HAP-1 (cell line): ENCODE measurements around the gene MFSD6.
A peak's percentile ranks its signal among the peaks of the same experiment; 100 is the strongest.

Experiments
- DNase-seq, 2 experiments: peaks; one replicate each; pipeline ENCODE4 v3.0.0-alpha.2; 2016 to 2020; ENCODE audit warnings: low spot score in 2 of 2
- H3K27me3 ChIP-seq: fragments of 250-450 bp; sonication (Bioruptor Pico); 2 replicates; pipeline ENCODE4 v1.5.1; 2020; ENCODE audit warnings: low read depth, mild to moderate bottlenecking, moderate library complexity
- H3K36me3 ChIP-seq: fragments of 250-450 bp; sonication (Bioruptor Pico); replicated peaks from 2 replicates; pipeline ENCODE4 v1.5.1; 2020; ENCODE audit warnings: mild to moderate bottlenecking
- H3K4me1 ChIP-seq: fragments of 250-450 bp; sonication (Bioruptor Pico); 2 replicates; pipeline ENCODE4 v1.5.1; 2020; ENCODE audit warnings: mild to moderate bottlenecking
- H3K4me3 ChIP-seq: fragments of 250-450 bp; sonication (Bioruptor Pico); 2 replicates; pipeline ENCODE4 v1.5.1; 2020; ENCODE audit warnings: mild to moderate bottlenecking, moderate library complexity
- H3K9me3 ChIP-seq: fragments of 250-450 bp; sonication (Bioruptor Pico); 2 replicates; pipeline ENCODE4 v1.5.1; 2020; ENCODE audit warnings: mild to moderate bottlenecking, moderate library complexity
- in situ Hi-C: fragments of 300-500 bp; cut with MboI; formaldehyde crosslinking; loops from 3 replicates; pipeline ENCODE4 v1.14.3; 2020; ENCODE audit warnings: low sequenced_read_pairs, inconsistent platforms, mixed read lengths

Gene MFSD6

DNA sequence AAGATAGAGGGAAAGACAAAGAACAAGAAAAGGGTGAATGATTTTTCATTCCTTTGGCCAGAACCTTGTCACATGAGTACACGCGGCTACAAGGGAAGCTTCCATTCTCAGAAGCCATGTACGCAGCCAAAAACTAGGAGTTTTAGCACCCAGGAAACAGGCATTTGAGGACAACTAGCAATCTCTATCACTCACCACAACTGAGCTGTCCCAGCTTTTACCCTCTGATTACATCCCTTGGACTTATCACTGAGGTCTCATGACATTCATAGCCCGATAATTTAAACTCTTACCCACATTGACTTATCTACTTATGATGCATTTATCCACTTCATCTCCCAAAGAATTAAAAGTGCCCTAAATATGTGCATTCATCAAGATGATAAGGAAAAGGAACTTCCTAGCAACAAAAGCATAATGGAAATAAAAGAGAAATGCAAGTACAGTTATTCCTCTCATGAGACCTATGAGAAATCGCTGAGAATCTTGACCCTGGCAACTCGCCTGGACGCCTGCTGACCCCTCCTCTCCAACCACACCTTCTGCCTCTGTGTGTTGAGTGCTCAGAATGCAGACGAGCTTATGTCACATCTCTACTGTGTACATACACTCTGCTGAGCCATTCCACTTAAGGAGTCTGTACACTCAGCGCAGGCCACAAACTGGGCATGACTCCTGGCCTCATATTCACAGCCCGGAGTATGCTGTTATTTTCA, 28.7 kb upstream of the MFSD6 start:
- H3K36me3 ChIP-seq: no peaks in the 10 kb centered on the region
- in situ Hi-C loops: loop anchor here (10.0 kb wide), 1 partner anchor 295 kb away; no protein-coding TSS in a partner anchor

DNA sequence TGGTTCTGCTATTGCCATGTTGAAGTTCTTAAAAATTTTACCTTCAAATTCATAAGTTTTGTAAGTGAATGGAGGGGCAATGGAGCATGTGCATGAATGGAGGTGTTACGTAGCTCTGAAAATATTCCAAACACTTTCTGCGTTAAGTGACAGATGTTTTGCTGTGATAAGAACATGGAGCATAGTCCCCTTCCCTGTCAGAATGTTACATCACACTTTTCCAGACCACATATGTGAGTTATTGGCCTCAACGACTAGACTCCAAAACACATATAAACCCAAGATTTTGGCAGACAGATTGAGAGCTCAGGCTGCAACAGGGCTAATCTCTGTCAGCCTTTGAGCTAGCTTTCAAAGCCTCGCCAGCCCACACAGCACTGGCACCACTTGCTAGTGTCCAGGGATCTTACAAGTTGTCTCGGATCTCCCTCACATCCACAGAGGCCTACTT, 27.2 kb upstream of the MFSD6 start:
- DNase-seq: no peak
- no peaks in the 10 kb centered on the region for H3K9me3 ChIP-seq
- H3K36me3 ChIP-seq: no peaks in the 10 kb centered on the region
- in situ Hi-C loops: no loop called here
- H3K4me3 ChIP-seq: no peak overlapping the region
- no peaks in the 10 kb centered on the region for H3K4me1 ChIP-seq
- no peaks in the 10 kb centered on the region for H3K27me3 ChIP-seq

More for the DNA sequence above, 28.7 kb upstream of the MFSD6 start:
- H3K4me1 ChIP-seq: no peaks in the 10 kb centered on the region
- H3K27me3 ChIP-seq: no peaks in the 10 kb centered on the region
- DNase-seq: no peak
- no peak overlapping the region for H3K4me3 ChIP-seq
- no peaks in the 10 kb centered on the region for H3K9me3 ChIP-seq

DNA sequence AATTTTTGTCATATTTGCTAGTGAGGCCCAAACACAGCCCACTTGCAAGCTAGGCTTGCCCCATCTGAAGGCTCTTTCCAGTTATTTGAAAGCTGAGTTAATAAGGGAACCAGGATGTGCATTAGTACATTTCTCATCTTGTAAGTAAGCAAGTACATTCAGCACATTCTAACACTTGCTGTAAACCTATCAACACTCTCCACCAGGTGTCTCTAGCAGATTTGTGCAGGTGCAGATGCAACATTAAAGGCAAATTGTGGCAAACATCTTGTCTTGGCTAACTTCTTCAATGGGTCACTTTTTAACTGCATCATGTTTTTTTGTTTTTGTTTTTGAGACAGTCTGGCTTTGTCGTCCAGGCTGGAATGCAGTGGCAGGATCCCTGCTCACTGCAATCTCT, 25.3 kb upstream of the MFSD6 start:
- Histone ChIP-seq H3K4me3 (no peak overlapping the region), H3K27me3 (no peaks in the 10 kb centered on the region), H3K36me3 (no peaks in the 10 kb centered on the region), H3K4me1 (no peaks in the 10 kb centered on the region), H3K9me3 (no peaks in the 10 kb centered on the region)
- DNase-seq: peak; percentile 11 to 21
- in situ Hi-C loops: no loop called here

DNA sequence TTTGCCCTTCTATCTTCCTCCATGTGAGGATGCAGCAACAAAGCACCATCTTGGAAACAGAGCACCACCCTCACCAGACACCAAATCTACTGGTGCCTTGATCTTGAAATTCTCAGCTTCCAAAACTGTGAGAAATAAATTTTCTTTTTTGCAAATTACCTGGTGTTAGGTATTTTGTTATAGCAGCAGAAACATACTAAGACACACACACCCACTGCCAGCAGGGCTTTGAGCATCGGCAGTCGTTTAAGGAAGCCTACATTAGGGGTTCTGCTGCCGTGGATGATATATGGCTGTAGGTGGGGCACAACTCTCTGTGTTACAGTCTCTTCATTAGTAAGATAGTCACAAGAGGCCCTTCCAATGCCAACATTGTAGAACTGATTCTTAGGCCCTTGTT, 20.7 kb upstream of the MFSD6 start:
- in situ Hi-C loops: no loop called here
- Histone ChIP-seq H3K36me3 (no peaks in the 10 kb centered on the region), H3K27me3 (peaks cover 13% of the 10 kb centered on the region), H3K4me1 (no peaks in the 10 kb centered on the region), H3K9me3 (no peaks in the 10 kb centered on the region), H3K4me3 (no peak overlapping the region)
- no peak for DNase-seq

DNA sequence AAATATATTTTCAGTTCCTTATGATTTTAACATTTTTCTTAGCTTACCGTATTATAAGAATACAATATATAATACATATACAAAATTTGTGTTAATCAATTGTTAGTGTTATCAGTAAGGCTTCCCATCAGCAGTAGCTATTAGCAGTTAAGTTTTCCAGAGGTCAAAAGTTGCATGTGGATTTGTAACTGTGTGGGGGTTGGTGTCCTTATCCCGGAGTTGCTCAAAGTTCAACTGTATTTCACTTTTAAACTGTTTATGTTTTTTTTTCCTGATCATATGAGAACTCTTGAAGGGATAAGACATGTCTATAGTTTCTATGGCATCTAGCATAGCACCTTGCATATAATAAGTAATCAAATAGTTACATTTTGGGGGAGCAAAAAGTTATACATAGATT, 11.9 kb upstream of the MFSD6 start:
- Histone ChIP-seq H3K36me3 (no peaks in the 10 kb centered on the region), H3K4me3 (no peak overlapping the region), H3K9me3 (no peaks in the 10 kb centered on the region), H3K27me3 (peaks cover 13% of the 10 kb centered on the region), H3K4me1 (no peaks in the 10 kb centered on the region)
- no peak for DNase-seq
- in situ Hi-C loops: no loop called here

DNA sequence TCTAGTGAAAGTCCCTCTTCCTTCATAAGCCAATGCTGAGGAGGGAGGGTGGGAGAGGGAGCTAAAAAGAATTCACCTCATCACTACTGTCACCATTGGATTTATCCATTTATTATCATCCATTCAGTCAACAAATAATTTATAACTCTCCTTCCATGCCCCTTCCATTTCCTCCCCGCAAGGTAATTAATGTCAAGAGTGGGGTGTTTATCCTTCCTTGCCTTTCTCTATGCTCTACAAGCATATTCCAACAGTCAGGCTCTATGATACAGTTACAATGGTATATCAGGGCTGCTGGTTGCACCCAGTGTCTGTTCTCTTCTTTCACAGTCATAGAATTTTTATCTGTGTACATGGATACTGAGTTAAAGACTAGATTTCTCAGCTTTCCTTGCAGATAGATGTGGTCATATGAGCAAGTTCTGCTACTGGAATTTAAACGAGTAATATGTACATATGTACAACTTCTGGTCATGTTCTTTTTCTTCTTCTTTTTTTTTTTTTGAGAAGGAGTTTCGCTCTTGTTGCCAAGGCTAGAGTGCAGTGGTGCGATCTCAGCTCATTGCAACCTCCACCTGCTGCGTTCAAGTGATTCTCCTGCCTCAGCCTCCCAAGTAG, 5.1 kb upstream of the MFSD6 start:
- Histone ChIP-seq H3K4me3 (no peak overlapping the region), H3K27me3 (no peaks in the 10 kb centered on the region), H3K9me3 (no peaks in the 10 kb centered on the region), H3K4me1 (peaks cover 4% of the 10 kb centered on the region), H3K36me3 (no peaks in the 10 kb centered on the region)
- no peak for DNase-seq
- in situ Hi-C loops: no loop called here

DNA sequence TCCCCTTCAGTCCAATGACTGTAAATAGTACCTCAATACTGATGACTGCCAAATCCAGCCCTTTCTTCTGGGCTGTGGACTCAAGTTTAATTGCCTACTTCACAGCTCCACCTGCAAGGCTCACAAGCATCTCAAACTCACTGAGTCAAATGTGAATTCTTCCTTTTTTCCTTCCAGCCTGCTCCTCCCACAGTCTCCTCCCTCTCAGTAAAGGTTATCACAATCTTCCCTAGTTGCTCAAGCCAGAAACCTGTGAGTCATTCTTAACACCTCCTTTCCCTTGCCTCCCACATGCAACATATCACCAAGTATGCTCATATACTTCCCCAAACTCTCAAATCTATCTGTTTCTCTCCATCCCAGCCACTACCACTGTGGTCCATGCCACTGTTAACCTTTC, 3.7 kb upstream of the MFSD6 start:
- H3K9me3 ChIP-seq: no peaks in the 10 kb centered on the region
- H3K4me3 ChIP-seq: no peak overlapping the region
- DNase-seq: no peak
- H3K36me3 ChIP-seq: no peaks in the 10 kb centered on the region
- in situ Hi-C loops: no loop called here
- no peaks in the 10 kb centered on the region for H3K27me3 ChIP-seq
- peaks cover 10% of the 10 kb centered on the region for H3K4me1 ChIP-seq

DNA sequence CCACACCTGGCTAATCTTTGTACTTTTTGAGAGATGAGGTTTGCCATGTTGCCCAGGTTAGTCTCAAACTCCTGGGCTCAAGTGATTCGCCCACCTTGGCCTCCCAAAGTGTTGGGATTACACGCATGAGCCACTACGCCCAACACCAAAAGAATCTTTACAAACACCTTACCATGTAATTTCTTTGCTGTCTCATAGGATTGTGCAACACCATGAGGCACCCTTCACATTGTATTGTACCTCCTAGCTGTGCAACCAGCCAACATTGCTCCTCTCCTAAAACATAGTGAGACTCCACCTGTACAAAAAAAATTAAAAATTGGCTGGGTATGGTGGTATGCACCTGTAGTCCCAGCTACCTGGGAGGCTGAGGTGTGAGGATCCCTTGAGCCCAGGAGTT, 3.1 kb upstream of the MFSD6 start:
- no peak for DNase-seq
- no peaks in the 10 kb centered on the region for H3K27me3 ChIP-seq
- no peak overlapping the region for H3K4me3 ChIP-seq
- peaks cover 10% of the 10 kb centered on the region for H3K4me1 ChIP-seq
- H3K36me3 ChIP-seq: no peaks in the 10 kb centered on the region
- no peaks in the 10 kb centered on the region for H3K9me3 ChIP-seq
- in situ Hi-C loops: no loop called here

DNA sequence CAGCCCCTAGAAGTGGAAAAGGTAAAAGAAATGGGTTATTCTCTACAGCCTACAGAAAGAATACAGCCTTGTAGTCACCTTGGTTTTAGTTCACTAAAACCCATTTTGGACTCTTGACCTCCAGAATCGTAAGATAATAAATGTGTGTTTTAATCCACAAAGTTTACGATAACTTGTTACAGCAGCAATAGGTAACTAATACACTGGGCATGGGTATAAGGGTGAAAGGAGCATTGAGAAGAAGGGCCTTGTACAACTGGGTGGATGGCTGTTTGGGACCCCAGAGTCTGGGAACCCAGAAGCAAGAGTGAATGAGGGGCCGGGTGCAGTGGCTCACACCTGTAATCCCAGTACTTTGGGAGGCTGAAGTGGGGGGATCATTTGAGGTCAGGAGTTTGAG, 2.2 kb upstream of the MFSD6 start:
- peaks cover 10% of the 10 kb centered on the region for H3K4me1 ChIP-seq
- no peaks in the 10 kb centered on the region for H3K9me3 ChIP-seq
- in situ Hi-C loops: no loop called here
- no peak overlapping the region for H3K4me3 ChIP-seq
- no peaks in the 10 kb centered on the region for H3K27me3 ChIP-seq
- H3K36me3 ChIP-seq: no peaks in the 10 kb centered on the region
- DNase-seq: no peak

DNA sequence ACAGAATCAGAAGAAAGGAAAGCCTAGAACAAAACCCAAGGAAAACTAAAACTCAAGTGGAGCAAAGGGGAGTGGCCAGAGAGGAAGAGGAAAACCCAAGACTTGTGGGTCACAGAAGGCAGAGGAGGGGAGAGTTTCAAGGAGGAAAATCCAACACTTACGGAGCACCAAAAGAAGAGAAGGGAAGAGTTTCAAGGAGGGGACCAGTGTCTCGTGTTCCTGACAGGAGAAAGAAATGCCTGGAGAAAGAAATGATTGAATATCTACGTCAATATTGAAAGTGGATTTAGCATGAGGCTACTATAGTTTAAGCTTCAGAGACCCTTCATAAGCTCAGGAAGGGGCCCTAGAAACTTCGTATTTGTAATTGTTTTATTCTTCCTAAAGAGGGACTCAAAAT, 1.4 kb upstream of the MFSD6 start:
- H3K27me3 ChIP-seq: no peaks in the 10 kb centered on the region
- peaks cover 10% of the 10 kb centered on the region for H3K4me1 ChIP-seq
- H3K9me3 ChIP-seq: no peaks in the 10 kb centered on the region
- in situ Hi-C loops: no loop called here
- H3K36me3 ChIP-seq: no peaks in the 10 kb centered on the region
- no peak overlapping the region for H3K4me3 ChIP-seq
- no peak for DNase-seq

DNA sequence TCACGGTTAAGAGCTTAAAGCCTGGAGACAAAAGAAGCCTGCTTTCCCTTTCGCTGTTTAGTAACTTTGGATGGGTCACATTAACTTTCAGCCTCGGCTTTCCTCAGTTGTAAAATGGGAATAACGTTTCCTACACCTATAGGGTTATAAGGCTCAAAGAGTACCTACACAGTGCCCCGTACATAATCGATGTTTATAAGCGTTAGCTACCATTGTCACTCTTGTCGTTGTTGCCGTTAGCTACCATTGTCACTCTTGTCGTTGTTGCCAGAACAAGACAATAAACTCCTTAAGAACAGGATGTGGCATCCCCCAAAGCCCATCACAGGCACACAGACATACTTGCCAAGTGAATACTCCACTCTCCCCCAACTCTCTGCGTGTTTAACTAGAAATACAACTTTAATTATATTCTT, 901 bp upstream of the MFSD6 start:
- in situ Hi-C loops: no loop called here

DNA sequence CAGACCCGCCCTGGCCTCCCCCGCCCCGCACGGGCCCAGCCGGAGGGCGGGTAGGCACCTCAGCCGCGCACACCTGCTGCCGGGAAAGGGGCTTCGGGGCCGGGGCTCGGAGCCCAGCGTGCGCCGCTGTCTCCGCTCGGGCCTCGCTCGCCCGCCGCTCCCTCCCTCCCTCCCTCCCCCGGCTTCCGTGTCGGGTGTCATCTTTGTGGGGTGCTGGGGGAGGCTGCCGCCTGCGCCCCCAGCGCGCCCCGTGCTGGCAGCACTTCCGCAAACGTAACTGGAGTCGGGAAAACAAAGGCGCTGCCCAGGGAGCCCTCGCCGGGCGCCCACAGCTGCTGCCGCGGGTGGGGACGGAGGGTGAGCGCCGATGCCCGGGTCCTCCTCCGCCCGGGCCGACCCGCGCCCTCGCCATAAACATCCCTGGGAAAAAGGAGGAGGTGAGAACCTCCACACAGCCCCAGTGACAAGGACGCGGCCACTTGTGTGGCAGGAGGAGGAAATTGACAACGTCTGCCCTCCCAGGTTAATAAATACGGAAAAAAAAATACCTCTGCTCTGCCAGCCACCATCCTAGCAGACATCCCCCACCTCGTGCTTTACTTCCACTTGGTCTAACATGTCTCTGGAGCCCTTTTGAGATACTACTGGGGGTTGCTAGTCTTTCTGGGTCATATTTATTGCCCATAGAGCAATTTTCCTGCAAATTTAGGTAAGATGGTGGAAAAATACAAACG, 550 bp downstream of the MFSD6 start:
- H3K4me3 ChIP-seq: peak overlapping the region; percentile 51
- in situ Hi-C loops: no loop called here
- peak; percentile 20 to 57 for DNase-seq
- no peaks in the 10 kb centered on the region for H3K9me3 ChIP-seq
- no peaks in the 10 kb centered on the region for H3K36me3 ChIP-seq
- peaks cover 18% of the 10 kb centered on the region for H3K4me1 ChIP-seq
- H3K27me3 ChIP-seq: no peaks in the 10 kb centered on the region

More for the DNA sequence above, 901 bp upstream of the MFSD6 start:
- peak in 1 of 2 experiments; percentile 12 for DNase-seq
- Histone ChIP-seq H3K27me3 (no peaks in the 10 kb centered on the region), H3K9me3 (no peaks in the 10 kb centered on the region), H3K36me3 (no peaks in the 10 kb centered on the region), H3K4me1 (peaks cover 10% of the 10 kb centered on the region), H3K4me3 (peak overlapping the region; percentile 51)

DNA sequence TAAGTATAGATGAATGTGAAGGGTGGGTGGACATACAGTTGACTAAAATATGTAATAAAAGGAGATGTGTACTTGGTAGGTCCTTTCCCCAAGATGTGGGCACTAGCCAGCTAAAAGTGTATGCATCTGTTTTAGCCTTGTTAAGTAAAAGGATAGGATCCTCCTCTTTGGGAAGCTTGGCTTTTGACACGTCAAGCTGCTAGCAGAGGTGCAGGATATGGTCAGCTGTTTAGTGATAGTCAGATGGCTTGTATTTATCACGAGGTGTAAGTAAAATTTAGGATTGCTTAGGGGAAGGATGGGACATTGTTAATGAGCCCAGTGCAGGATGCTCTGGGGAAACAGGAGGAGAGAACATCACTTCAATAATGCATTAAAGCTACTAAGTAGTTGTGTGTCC, 1.5 kb downstream of the MFSD6 start:
- H3K36me3 ChIP-seq: no peaks in the 10 kb centered on the region
- peaks cover 18% of the 10 kb centered on the region for H3K4me1 ChIP-seq
- no peak for DNase-seq
- in situ Hi-C loops: no loop called here
- no peaks in the 10 kb centered on the region for H3K27me3 ChIP-seq
- no peaks in the 10 kb centered on the region for H3K9me3 ChIP-seq
- no peak overlapping the region for H3K4me3 ChIP-seq

DNA sequence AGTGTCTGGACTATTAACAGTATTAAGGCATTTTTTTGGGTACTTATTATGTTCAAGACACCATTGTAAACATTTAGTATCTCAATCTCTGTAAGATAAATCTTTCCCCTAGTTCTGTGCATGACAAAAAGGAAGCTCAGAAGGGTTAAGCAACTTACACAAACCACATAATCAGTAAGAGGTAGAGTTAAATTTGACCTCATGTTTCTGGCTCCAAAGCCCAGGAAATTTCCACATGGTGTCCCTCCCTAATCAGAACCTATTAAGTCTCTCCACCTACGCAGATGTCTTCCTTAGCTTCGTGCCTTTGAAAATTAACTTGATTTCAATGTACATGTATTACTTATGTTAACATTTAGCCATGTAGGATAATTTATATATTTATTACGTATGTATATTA, 2.0 kb downstream of the MFSD6 start:
- in situ Hi-C loops: no loop called here
- Histone ChIP-seq H3K4me3 (no peak overlapping the region), H3K36me3 (no peaks in the 10 kb centered on the region), H3K4me1 (peaks cover 18% of the 10 kb centered on the region), H3K27me3 (no peaks in the 10 kb centered on the region), H3K9me3 (no peaks in the 10 kb centered on the region)
- DNase-seq: no peak
